Measurements from ENCODE around the gene RANBP3.

Gene RANBP3

GRCh38 chr19:5917431-5918107 is 60.4 kb downstream of the RANBP3 start:
- DNase-seq = no peak
- in situ Hi-C loops (cut with HindIII; ENCODE audit: low pct_ligation_motif_present, low pct_unique_long_range_greater_than_20kb, low sequenced_read_pairs) = no loop called here

DNA sequence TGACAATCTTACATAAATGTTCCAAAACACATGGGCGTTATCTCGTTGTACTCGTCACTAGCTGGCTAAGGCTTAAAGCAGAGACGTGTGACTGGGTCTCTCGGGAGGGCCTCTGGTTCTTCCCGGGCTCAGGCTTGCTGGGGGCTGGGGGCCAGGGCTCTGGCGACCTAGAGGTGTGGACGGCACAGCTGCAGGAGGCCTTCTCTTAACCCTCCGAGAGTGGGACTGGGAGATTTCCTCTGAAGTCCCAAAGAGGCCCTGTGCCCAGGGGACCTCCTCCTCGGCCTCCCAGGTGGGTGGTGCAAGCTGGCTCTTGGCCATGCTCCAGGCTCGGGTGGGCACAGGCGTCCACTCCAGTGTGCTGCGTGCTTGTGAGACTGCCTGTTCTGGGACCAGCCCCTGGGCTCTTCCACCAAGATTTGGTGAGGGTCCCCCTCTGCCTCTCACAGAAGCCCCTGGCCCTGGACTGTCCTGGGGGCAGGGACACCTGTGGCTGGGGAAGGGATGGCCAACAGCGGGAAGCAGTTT is 61.7 kb downstream of the RANBP3 start:
- no peak for DNase-seq
- in situ Hi-C loops (cut with HindIII; ENCODE audit: low pct_ligation_motif_present, low pct_unique_long_range_greater_than_20kb, low sequenced_read_pairs) = no loop called here

DNA sequence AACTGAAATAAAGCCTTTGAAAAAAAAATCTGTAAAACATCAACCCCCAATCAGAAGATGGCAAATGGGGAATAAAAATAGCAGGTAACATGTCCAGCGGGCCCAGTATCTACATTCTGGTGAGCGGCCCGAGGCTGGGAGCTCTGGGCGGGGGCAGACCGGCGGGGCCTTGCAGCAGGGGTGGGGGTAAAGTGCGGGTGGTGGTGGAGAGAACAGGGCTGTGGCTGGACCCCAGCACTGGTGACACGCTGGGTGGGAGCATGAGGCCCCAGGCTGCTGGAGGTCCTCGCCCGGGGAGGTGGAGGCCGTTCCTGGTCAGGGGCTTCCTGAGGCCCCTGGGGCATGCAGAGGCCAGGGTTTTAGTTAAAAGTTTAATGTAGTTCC is 62.2 kb downstream of the RANBP3 start:
- DNase-seq = no peak
- in situ Hi-C loops (cut with HindIII; ENCODE audit: low pct_ligation_motif_present, low pct_unique_long_range_greater_than_20kb, low sequenced_read_pairs) = no loop called here

DNA sequence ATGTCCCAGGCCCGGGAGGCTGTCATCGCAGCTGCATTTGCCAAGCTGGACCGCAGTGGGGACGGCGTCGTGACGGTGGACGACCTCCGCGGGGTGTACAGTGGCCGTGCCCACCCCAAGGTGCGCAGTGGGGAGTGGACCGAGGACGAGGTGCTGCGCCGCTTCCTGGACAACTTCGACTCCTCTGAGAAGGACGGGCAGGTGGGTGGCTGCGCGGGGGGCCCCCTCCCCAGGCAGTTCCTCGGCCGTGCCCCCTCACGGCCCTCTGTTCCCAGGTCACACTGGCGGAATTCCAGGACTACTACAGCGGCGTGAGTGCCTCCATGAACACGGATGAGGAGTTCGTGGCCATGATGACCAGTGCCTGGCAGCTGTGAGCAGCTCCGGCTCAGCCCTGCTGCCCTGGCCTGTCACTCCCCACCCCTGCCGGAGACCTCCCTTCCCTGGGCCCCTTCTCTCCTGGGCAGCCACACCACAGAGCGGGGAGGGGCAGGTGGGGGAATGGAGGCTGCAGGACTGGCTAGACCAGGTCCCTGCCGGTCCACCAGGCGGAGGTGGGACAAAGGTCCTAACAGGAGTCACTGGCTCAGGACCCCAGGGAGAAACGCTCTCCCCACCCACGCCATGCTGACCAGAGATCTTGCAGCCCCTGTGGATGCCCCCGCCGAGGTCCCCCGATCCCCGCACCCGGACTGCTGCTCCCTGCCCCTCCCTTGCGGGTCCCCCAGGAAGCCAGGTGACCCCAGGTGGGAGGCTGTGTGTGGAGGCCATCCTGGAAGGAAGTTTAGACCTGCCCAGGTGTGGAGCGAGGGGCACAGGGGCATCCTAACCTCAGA is 62.8 kb downstream of the RANBP3 start:
- no peak for DNase-seq

DNA sequence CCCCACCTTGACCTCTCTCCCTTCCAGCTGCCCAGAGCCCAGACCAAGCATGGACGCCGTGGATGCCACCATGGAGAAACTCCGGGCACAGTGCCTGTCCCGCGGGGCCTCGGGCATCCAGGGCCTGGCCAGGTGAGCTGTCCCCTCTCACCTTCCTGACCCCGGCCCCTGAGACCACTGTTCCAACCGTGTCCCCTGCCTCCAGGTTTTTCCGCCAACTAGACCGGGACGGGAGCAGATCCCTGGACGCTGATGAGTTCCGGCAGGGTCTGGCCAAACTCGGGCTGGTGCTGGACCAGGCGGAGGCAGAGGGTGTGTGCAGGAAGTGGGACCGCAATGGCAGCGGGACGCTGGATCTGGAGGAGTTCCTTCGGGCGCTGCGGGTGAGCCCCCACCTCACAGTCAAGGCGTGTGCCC is 63.6 kb downstream of the RANBP3 start:
- no peak for DNase-seq
- in situ Hi-C loops (cut with HindIII; ENCODE audit: low pct_ligation_motif_present, low pct_unique_long_range_greater_than_20kb, low sequenced_read_pairs) = no loop called here

More for the DNA sequence above, 62.8 kb downstream of the RANBP3 start:
- in situ Hi-C loops (cut with HindIII; ENCODE audit: low pct_ligation_motif_present, low pct_unique_long_range_greater_than_20kb, low sequenced_read_pairs) = no loop called here

DNA sequence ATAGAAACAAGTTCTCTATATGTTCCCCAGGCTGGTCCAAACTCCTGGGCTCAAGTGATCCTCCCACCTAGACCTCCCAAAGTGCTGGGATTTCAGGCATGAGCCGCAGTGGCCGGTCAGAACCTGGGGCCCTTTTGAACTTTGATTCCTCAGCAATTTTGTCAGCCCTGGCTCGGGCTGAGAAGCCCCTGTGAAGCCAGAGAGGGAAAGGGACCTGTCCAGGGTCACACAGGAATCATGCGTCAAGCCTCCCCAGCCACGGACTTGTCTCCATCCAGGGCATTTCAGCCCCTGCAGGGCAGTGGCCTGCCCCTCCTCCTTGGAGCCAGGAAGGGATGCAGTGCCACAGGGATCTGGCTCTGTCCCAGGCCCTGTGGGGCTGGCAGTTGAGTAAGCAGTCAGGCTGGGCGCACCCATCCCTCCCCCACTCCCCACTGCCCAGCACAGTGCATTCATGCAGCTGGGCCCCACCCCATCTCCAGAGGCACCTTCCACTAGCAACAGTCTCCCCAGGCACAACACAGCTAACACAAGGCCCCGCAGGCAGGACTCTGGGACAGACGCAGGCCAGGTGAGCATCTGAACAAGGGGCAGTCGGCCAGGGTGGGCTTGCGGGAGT is 64.1 kb downstream of the RANBP3 start, which contains the start of gene CAPS:
CAPS (plus strand) TSS at position 516 of the 619 bp plus-strand sequence. CDS start 153 bp downstream, outside the sequence.
- DNase-seq = peak; percentile 76

DNA sequence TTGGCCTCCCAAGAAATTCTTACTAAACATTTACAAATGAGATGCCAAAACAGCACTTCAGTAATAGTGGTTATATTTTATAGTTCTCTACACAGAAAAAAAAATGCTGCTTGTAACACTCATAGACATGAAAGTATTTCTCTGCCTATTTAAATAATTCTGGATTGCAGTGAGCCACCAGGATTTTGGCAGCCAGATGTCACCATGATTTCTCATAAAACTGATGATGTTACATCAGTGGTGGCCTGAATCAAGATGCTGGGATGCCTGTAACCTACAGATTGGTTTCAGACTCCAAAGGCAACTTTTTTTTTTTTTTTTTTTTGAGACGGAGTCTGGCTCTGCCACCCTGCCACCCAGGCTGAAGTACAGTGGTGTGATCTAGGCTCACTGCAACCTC is 66.6 kb downstream of the RANBP3 start:
- in situ Hi-C loops (cut with HindIII; ENCODE audit: low pct_ligation_motif_present, low pct_unique_long_range_greater_than_20kb, low sequenced_read_pairs) = no loop called here
- DNase-seq = no peak

More for the DNA sequence above, 64.1 kb downstream of the RANBP3 start, which contains the start of gene CAPS:
- in situ Hi-C loops (cut with HindIII; ENCODE audit: low pct_ligation_motif_present, low pct_unique_long_range_greater_than_20kb, low sequenced_read_pairs) = no loop called here

- in situ Hi-C loops (cut with HindIII; ENCODE audit: low pct_ligation_motif_present, low pct_unique_long_range_greater_than_20kb, low sequenced_read_pairs) = no loop called here
Measured at GRCh38 chr19:5910638-5910907, 67.4 kb downstream of the RANBP3 start.

GRCh38 chr19:5908773-5909442 is 69.0 kb downstream of the RANBP3 start:
- no peak for DNase-seq
- in situ Hi-C loops (cut with HindIII; ENCODE audit: low pct_ligation_motif_present, low pct_unique_long_range_greater_than_20kb, low sequenced_read_pairs) = no loop called here

More at GRCh38 chr19:5910638-5910907, 67.4 kb downstream of the RANBP3 start:
- no peak for DNase-seq

DNA sequence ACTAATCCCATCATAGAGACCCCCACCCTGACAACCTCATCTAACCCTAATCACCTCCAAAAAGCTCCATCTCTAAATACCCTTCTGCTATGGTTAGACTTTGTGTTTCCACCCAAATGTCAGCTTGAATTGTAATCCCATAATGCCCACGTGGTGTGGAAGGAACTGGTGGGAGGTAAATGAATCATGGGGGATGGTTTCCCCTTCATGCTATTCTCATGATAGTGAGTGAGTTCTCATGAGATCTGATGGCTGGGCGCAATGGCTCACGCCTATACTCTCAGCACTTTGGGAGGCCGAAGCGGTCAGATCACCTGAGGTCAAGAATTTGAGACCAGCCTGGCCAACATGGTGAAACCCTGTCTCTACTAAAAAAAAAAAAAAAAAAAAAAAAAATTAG is 70.7 kb downstream of the RANBP3 start:
- DNase-seq = no peak
- in situ Hi-C loops (cut with HindIII; ENCODE audit: low pct_ligation_motif_present, low pct_unique_long_range_greater_than_20kb, low sequenced_read_pairs) = no loop called here

DNA sequence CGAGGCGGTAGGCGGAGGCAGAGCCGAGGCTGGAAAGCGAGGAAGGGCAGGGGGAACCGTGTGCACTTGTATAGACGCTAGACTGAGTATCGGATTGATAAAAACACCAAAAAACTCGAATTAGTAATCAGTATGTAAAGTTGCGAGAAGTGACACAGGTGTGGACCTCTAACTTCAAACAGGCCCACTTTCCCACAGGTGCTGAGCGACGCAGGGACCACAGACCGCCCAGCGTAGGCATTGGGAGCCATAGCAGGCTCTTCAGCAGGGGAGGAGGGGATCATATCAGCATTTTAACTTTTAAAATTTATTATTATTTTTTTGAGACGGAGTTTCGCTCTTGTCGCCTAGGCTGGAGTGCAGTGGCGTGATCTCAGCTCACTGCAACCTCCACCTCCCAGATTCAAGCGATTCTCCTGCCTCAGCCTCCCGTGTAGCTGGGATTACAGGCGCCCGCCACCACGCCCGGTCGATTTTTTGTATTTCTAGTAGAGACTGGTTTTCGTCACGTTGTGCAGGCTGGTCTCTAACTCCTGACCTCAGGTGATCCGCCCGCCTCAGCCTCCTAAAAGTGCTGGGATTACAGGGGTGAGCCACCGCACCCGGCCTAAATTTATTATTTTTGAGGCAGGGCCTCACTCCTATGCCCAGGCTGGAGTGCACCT is 72.7 kb downstream of the RANBP3 start:
- no peak for DNase-seq
- in situ Hi-C loops (cut with HindIII; ENCODE audit: low pct_ligation_motif_present, low pct_unique_long_range_greater_than_20kb, low sequenced_read_pairs) = no loop called here

DNA sequence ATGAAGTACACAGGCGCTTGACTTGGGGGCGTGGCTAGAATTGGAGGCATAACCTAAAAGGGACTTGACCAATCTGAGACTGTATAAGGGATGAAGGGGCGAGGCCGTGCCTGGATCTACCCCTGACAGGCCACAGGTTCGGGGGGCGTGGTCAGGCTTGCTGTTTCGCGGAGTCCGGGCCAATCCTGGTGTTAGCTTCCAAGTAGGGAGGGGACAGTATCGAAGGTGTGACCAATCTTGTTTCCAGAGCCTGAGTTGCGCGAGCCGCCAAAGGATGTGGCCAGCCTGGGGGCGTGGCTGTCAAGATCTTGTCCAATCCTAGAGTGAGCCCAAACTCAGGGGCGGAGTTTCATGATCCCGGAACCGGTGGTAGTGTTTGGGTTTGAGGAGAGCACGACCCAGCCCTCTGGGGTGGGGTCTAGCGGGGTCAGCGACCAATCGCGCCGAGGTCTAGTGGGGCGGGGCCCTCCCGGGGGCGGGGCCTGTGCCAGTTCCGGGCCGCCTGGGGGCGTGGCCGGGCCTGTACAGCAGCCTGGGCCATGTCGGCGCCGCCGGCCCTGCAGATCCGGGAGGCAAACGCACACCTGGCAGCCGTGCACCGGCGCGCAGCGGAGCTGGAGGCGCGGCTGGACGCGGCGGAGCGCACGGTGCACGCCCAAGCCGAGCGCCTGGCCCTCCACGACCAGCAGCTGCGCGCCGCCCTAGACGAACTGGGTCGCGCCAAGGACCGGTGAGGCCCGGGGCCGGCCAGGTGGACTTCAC is 73.4 kb downstream of the RANBP3 start, which contains the start of gene VMAC:
VMAC (plus strand) TSS at position 521 of the 762 bp plus-strand sequence; CDS start at position 540, 19 bp downstream.
- in situ Hi-C loops (cut with HindIII; ENCODE audit: low pct_ligation_motif_present, low pct_unique_long_range_greater_than_20kb, low sequenced_read_pairs) = no loop called here
- peak; percentile 99 for DNase-seq

GRCh38 chr19:5903624-5904351 is 74.2 kb downstream of the RANBP3 start, which contains the start of gene NDUFA11:
Gene NDUFA11, minus strand, starts transcription at chr19:5903790. Its CDS starts 82 bp downstream, at chr19:5903708.
- in situ Hi-C loops (cut with HindIII; ENCODE audit: low pct_ligation_motif_present, low pct_unique_long_range_greater_than_20kb, low sequenced_read_pairs) = no loop called here
- DNase-seq = peak; percentile 92

DNA sequence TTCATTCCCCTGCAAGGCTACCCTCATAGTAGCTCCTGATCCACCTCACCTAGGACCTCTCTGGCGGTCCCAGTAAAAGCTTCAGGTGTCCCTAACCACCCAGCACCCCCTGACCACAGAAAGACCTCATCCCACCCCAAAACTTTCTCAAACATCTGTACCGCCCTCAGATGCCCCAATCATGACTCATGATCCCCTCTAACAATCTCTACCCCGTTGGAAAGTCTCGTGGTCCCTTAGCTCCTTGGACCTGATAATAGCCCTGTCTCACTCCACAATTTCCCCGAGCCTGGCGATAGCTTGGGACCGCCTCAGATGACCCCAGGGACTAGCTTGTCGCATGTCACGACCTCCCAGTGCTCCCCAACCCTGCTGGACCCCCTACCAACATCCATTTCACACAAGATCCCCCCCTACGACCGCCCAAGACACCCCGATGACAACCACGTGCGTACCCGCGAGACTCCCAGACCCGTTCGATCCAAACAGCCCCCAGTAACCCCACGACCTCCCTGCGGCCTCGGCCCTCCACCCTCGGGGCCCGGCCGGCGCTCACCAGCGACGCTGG is 74.8 kb downstream of the RANBP3 start:
- in situ Hi-C loops (cut with HindIII; ENCODE audit: low pct_ligation_motif_present, low pct_unique_long_range_greater_than_20kb, low sequenced_read_pairs) = no loop called here
- DNase-seq = peak; percentile 38

GRCh38 chr19:5900976-5901375 is 77.0 kb downstream of the RANBP3 start:
- DNase-seq = no peak
- in situ Hi-C loops (cut with HindIII; ENCODE audit: low pct_ligation_motif_present, low pct_unique_long_range_greater_than_20kb, low sequenced_read_pairs) = no loop called here

GRCh38 chr19:5899728-5900526 is 78.0 kb downstream of the RANBP3 start:
- no peak for DNase-seq
- in situ Hi-C loops (cut with HindIII; ENCODE audit: low pct_ligation_motif_present, low pct_unique_long_range_greater_than_20kb, low sequenced_read_pairs) = no loop called here

Data from ACHN (cell line).